ENCODE results near the gene BCAP31. TPM values are rescaled to one million over a fixed set of nuclear protein-coding genes. Genes with fewer than 3 reads are reported as not detected.

Gene BCAP31
- total RNA-seq, 4 donors from 2014 or later, result 37.6 to 113 (median 74.4) TPM

- DNase-seq, result no peak
- no peaks in the 10 kb centered on the region for H3K27me3 ChIP-seq
- no peaks in the 10 kb centered on the region for H3K36me3 ChIP-seq
- H3K27ac ChIP-seq, result no peak overlapping the region
- in situ Hi-C loops (cut with MboI; ENCODE audit: low pct_ligation_motif_present in 1 of 4, low pct_unique_long_range_greater_than_20kb in 1 of 4, low sequenced_read_pairs in 3 of 4) (no loop called here), intact Hi-C loops (cut with DNase I; ENCODE audit: low total_unique reads) (no loop called here)
- TF ChIP-seq CTCF (IDR thresholded peaks at IDR 0.05), result no peak
- no peak for TF ChIP-seq POLR2A (IDR thresholded peaks at IDR 0.05)
- no peak for TF ChIP-seq POLR2AphosphoS5 (IDR thresholded peaks at IDR 0.05)
- TF ChIP-seq EP300 (IDR thresholded peaks at IDR 0.05; ENCODE audit: low read depth), result no peak
- no peaks in the 10 kb centered on the region for H3K9me3 ChIP-seq
- H3K4me1 ChIP-seq, result no peaks in the 10 kb centered on the region
- no peak overlapping the region for H3K4me3 ChIP-seq
- 92% methylated on average over 3 of the region's 3 CpGs; no CpG with 5 or more reads in 1 of the 2 donors for WGBS, 2 donors (ENCODE audit: low coverage in 1 of 2)
Measured at GRCh38 chrX:153714256-153714655, 9.9 kb downstream of the BCAP31 start.

DNA sequence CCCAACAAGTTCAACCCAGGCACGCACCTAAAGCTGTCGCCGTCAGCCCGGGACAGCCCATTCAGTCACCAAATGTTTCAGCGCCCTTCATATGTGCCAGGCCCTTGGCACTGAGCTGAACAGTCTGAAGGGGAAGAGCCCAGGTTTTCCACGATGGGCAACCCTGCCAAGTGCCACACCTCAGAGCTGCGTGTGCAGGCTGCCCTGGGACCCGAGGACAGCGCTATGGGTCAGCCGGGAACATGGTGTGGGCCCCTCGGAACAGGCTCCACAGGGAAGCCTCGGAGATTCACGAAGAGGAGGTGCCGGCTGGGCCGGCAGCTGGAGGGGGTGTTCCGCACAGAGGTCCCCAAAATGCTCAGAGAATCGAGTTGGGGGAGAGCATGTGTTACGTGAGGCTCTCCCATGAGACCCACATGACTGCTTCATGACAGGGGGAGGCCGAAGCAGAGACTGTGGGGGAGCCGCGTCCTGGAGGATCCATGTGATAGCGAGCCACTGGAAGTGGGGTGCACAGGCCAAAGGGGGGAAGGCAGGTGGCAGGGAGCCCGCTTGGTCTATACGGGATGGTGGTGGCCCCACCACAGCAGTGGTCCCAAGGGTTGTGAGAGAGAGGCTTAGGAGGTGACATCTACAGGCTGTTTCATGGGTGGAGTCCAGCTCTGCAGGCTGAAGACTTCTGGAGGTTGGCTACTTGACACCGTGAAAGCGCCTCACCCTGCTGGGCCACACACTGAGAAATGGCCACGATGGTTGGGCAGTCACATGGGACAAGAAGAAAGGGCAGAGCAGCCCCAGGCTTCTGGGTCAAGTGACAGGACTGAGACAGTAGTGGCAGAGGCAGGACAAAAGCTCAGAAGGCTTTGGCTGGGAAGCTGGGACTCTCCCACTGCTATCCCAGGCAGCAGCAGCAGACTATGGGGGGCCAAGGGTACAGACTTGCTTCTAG, 14.2 kb downstream of the BCAP31 start:
- Histone ChIP-seq H3K4me3 (no peak overlapping the region), H3K27me3 (no peaks in the 10 kb centered on the region), H3K4me1 (peaks cover 0 to 8% (median 3%) of the 10 kb centered on the region in 4 donors), H3K27ac (no peak overlapping the region), H3K36me3 (no peaks in the 10 kb centered on the region), H3K9me3 (no peaks in the 10 kb centered on the region)
- intact Hi-C loops (cut with DNase I; ENCODE audit: low total_unique reads), result no loop called here
- no peak for DNase-seq
- WGBS, 2 donors (ENCODE audit: low coverage in 1 of 2), result 81% methylated on average over 19 of the region's 27 CpGs; no CpG with 5 or more reads in 1 of the 2 donors
- TF ChIP-seq POLR2AphosphoS5 (IDR thresholded peaks at IDR 0.05) (no peak), POLR2A (IDR thresholded peaks at IDR 0.05) (no peak), CTCF (IDR thresholded peaks at IDR 0.05) (no peak), EP300 (IDR thresholded peaks at IDR 0.05; ENCODE audit: low read depth) (no peak)
- in situ Hi-C loops (cut with MboI; ENCODE audit: low pct_ligation_motif_present in 1 of 4, low pct_unique_long_range_greater_than_20kb in 1 of 4, low sequenced_read_pairs in 3 of 4), result no loop called here

DNA sequence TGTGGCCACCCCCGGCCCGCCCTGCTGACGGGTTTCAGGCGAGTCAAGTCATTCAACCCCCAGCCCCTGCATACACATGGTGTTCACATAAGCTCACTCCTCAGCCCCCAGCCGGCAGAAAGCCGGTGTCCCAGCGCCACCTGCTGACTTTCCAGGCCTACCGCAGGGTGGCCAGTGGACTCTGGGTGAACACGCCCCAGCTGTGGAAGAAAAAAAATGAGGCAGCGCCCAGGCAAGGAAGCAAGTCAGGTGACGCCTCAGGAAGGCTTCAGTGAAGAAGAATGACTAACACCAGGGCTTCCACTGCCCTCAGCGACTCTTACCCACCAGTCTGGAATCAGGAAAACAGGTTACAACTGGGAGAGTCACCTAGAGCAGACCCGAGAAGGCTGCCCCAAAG, 15.8 kb downstream of the BCAP31 start:
- WGBS, 2 donors (ENCODE audit: low coverage in 1 of 2), result 23% methylated on average over 13 of the region's 13 CpGs; no CpG with 5 or more reads in 1 of the 2 donors
- Histone ChIP-seq H3K27me3 (no peaks in the 10 kb centered on the region), H3K36me3 (no peaks in the 10 kb centered on the region), H3K4me3 (no peak overlapping the region), H3K27ac (peak overlapping the region; percentile 44 to 69 (median 58)), H3K9me3 (no peaks in the 10 kb centered on the region), H3K4me1 (peaks cover 3 to 15% (median 6%) of the 10 kb centered on the region in 4 donors)
- in situ Hi-C loops (cut with MboI; ENCODE audit: low pct_ligation_motif_present in 1 of 4, low pct_unique_long_range_greater_than_20kb in 1 of 4, low sequenced_read_pairs in 3 of 4), result no loop called here
- peak; percentile 48 to 75 (median 62) for TF ChIP-seq CTCF (IDR thresholded peaks at IDR 0.05)
- TF ChIP-seq POLR2AphosphoS5 (IDR thresholded peaks at IDR 0.05), result peak in 1 of 3 donors; percentile 11
- TF ChIP-seq POLR2A (IDR thresholded peaks at IDR 0.05), result no peak
- intact Hi-C loops (cut with DNase I; ENCODE audit: low total_unique reads), result no loop called here
- peak; percentile 81 for DNase-seq

- H3K27me3 ChIP-seq, result no peaks in the 10 kb centered on the region
- no peaks in the 10 kb centered on the region for H3K36me3 ChIP-seq
- in situ Hi-C loops (cut with MboI; ENCODE audit: low pct_ligation_motif_present in 1 of 4, low pct_unique_long_range_greater_than_20kb in 1 of 4, low sequenced_read_pairs in 3 of 4) (no loop called here), intact Hi-C loops (cut with DNase I; ENCODE audit: low total_unique reads) (no loop called here)
- no peak overlapping the region for H3K4me3 ChIP-seq
- no peak overlapping the region for H3K27ac ChIP-seq
- DNase-seq, result no peak
- WGBS, 2 donors (ENCODE audit: low coverage in 1 of 2), result 92% methylated on average over 6 of the region's 6 CpGs; no CpG with 5 or more reads in 1 of the 2 donors
- H3K4me1 ChIP-seq, result peaks cover 3 to 25% (median 14%) of the 10 kb centered on the region in 4 donors
- H3K9me3 ChIP-seq, result no peaks in the 10 kb centered on the region
- TF ChIP-seq POLR2A (IDR thresholded peaks at IDR 0.05), result no peak
- TF ChIP-seq EP300 (IDR thresholded peaks at IDR 0.05; ENCODE audit: low read depth), result no peak
- no peak for TF ChIP-seq POLR2AphosphoS5 (IDR thresholded peaks at IDR 0.05)
- no peak for TF ChIP-seq CTCF (IDR thresholded peaks at IDR 0.05)
Measured at GRCh38 chrX:153707406-153707805, 16.8 kb downstream of the BCAP31 start.

All from transverse colon (tissue), 4 donors.